ENCODE results near the gene PI4KA.

GRCh38 chr22:20811971-20812660 lies 46.5 kb downstream of the PI4KA start:
- TF ChIP-seq RARB (CRISPR knock-in tag; IDR thresholded peaks at IDR 0.05) (no peak), ZFP30 (CRISPR knock-in tag; IDR thresholded peaks at IDR 0.05) (no peak)

All from SK-N-SH treated with all-trans-retinoic acid at 6 μM for 48 hours (cell line).